HG03342 (cell line): ENCODE data around the gene FRS2.

Source experiments
- ATAC-seq: cut with Tn5 transposase; IDR thresholded peaks from one replicate; pipeline ENCODE4 v1.9.1; 2021; ENCODE audit warnings: mild to moderate bottlenecking, moderate library complexity; ENCODE audit not compliant: unreplicated experiment

The FRS2 gene

DNA sequence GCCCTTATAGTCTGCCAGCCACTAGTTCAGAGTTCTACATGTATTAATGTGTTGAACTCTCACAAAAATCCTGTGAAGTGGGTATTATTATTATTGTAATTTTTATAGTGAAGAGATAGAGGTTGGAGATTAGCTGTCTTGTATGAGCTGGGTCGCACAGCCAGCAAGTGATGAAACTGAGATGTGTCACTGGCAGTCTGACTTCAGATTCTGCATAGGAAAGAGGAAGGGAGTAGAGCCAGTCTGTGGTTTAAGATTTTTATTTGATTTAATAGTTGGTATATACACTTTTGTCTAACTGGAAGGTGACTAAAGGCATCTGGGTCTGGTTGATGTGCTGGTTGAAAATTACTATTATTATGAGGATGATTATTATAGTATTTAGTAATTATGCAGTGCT lies 5.8 kb upstream of the FRS2 start:
- no peak for ATAC-seq

DNA sequence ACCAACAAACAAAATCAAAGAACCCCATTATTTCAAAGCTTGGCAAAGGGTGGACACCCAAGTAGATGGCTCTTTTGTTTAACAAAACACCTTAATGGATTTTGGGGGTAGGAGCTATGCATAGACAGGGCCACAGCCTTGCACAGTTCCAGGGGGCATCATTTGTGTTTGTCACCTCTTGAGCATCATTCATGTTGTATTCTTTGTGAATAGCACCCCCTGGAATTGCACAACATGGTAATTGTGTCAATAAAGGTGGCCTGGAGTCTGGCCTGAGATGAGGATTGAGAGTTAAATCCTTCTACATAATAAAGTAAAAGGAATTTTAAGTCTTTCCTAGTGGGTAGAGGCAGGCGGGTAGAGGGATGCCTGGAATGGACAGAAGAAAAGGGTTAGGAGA lies 3.3 kb upstream of the FRS2 start:
- ATAC-seq, result no peak

DNA sequence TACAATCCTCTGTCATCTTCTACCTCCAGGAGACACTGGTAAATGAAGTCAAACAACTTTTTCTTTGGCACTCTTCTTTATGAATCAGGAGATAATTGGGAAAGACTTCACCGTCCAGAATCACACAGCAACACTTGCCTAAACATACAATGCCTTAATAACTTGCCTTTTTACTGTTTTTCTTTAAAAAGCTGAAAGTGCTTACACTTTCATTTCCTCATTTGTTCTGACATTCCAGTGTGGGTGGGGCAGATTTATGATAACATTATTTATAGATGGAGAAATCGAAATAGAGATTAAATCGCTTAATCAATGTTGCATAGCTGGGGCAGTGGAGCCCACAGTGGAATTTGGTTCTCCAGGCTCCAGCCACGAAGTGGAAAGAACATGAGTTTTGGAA lies 2.8 kb upstream of the FRS2 start:
- no peak for ATAC-seq

DNA sequence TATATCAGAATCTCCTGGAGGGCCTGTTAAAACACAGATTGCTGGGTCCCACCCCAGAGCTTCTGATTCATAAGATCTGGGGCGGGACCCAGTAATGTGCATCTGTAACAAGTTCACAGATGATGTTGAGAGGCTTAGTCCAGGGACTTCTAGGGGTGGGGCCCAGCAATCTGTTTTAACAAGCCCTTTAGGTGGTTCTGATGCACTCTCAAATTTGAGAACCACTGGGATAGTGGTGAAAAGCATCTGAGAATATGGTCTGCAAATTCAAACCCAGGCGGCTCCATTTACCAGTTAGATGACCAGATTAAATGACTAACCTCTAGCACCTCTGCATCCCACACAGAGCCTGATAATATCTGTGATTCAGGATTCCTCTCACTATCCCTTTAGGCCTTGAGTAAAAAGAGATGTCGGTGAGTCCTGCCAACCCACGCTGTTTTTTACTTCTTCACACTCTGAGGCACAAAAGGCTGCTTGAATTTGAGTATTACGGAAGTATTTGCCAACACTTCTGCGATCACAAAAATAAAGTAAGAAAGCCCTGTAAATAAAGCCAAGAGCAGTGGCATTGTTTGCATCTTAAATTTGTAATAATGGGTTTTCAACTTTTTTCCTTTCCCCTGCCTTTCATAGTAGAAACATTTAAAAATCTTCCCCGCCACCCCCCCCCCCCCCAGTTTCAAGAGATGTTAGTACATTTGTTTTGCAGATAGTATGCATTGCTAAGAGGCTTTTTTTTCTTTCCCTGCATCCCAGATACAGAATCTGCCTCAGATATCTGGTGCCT lies 1.8 kb upstream of the FRS2 start:
- ATAC-seq, result no peak

DNA sequence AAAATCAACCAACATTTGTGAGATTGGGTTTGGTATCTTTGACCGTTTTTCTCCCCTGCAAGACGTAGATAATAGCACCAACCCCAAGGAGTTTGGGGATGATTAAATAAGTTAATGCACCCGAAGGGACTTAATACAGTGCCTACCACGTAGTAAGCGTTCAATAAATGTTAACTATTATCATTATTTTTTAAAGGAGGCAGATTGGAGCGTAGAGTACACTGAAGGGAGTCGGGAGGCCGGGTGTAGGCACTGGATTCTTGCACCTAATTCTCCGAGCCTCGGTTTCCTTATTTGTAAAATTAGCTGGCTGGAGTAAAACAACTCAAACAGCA lies 367 bp upstream of the FRS2 start:
- ATAC-seq, result no peak

DNA sequence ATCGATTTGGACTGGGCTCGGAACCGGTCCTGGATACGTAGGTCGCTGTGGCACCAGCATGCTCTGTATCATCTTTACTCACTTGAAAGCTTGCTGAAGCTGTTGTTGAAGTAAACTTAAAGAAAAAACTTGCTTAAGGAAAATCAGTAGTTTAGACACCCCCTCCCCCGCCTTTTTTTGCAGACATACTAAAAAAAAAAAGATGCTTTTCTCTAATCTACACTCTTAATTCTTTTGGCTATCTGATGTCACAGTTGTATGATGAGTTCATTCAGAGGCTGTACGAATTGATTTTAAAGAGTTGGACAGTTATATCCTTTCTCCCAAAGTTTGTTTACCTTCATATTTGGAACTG lies 865 bp downstream of the FRS2 start:
- ATAC-seq, result no peak

DNA sequence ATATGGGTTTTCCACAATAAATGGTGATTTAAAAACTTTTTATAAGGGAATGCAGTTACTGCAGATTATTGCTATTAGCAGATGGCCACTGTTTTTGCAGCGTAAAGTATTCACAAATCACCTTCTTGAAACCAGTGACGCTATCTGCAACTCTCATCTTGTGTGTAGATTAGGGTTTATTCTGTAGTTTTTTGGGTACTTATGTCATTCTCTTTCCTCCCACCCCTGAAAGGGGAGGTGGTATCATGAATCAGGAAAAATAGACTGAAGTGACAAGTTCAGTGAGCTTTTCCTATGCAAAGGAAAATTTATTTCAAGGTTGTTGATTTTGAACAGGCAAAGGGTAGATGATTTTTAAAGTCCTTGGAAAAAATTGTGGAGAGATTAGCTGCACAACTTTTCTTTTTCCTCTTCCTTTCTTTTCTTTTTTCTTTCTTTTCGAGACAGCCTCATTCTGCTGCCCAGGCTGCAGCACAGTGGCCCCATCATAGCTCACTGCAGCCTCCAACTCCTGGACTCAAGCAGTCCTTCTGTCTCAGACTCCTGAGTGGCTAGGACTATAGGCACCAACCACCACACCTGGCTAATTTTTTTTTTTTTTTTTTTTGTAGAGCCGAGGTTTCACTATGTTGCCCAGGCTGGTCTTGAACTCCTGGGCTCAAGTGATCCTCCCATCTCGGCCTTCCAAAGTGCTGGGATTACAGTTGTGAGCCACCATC lies 1.6 kb downstream of the FRS2 start:
- no peak for ATAC-seq

DNA sequence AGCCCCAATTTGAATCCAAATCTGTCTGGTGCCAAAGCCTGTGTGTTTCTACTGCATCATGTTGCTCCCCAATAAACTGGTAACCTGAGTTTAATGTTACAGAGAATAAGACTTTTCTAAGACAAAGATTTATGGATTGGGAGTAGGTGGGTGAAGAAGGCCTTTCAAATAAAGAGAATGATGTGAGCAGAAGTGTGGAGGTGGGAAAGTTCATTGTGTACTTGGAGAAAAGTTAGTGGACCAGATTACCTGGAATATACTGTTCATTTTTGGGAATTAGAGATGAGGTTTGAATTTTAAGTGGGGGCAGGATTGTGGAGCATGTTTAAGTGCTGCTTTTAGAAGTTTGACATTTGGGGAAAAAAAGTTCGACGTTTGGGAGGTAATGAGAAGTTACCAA lies 3.1 kb downstream of the FRS2 start:
- ATAC-seq, result no peak

DNA sequence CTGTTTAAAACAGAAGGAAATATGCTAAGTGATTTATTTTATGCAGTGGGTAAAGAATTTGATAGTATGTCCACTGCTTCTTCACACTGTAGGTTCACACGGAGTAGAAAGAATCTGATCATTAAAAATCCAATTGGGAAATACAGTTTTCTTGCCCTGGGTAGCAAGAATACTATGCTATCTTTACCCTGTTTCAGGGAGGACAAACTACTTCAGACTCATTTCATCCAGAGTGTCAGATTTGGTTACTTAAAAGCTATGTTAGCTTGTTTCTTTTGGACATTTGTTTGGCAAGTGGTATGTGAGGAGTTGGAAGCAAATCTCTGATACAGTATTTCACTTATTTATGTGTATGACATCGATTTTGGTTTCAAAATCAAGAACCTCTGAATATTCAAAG lies 4.3 kb downstream of the FRS2 start:
- no peak for ATAC-seq

DNA sequence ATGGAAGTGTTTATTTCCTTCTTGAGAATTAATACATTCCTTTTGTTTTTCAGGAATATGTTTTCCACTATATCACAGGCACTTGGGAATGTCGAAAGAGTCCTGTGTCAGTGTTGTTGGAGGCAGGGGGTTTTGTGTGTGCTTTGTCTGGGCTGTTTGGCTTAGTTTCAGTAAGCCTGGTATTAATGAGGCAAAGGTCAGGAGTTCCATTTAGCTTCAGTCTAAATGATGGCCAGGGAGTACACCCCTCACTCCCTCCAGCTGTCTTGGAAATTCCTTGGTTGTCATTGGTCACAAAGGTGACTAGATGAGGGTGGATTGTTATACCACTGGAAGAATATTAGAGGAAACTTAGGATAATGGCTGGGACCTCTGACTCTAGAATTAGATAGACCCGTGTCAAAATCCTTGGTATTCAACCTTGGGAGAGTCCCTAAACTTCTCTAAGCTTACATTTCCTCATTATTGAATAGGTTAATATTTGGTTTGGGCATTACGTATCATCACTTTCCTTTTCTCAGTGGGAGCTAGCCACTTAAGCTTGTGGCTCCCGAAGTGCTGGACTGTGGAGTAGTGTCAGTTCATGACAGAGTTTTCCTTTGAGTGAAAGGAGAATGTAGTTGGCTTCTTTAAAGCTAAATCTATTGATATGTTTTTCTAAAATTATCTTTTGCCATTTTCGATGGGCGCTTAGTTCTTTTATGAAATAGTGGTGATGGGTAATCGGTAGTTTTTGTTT lies 5.2 kb downstream of the FRS2 start:
- no peak for ATAC-seq

DNA sequence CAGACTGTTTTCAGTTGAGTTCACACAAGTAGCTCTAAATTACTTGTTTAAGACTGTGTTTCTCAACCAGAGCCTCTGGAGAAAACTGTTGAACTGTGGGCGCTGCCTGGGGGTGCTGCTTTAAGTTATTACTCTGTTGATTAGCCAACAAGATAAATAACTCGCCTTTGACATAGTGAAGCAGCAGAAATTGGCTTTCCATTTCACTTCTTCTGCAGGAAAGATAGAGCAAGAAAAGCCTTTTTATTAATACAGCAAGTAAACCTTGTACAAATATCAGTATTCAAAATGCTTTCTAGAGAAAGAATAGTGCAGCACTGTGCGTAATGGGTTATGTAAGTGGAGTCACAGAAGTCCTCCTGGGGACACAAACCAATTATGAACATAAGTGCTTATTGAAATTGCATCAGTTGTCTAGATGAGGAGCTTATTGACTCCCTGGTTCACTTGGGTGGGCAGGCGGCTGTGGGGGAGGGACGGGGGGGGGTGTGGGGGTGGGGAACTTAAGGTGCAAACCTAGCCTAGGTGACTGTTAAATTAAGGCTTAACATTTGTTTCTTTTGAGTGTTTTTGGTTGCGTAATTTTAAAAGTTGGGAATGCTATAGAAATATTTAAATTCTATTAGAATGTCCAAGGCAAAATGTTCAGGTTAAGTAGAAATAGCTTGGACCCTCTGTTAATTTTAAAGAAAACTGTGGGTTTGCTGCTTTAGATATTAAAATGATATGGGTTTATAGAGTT lies 6.3 kb downstream of the FRS2 start:
- no peak for ATAC-seq

DNA sequence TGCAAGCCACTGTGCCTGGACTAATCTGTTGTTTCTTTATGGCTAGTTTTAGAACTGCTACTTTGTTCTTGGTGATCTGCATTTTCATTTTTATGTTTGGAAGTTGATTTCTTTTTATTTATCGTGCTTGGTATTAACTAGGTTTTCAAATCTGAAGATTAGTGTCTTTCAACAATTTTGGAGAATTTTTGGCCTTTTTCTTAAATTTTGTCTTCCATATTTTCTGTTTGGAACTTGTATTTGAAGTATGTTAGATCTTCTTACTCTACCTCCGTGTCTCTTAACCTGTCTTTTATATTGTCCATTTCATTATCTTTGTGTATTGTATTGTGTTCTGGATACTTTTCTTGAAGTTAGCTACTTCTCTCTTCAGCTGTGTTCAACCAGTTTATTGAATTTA lies 9.5 kb downstream of the FRS2 start:
- no peak for ATAC-seq

DNA sequence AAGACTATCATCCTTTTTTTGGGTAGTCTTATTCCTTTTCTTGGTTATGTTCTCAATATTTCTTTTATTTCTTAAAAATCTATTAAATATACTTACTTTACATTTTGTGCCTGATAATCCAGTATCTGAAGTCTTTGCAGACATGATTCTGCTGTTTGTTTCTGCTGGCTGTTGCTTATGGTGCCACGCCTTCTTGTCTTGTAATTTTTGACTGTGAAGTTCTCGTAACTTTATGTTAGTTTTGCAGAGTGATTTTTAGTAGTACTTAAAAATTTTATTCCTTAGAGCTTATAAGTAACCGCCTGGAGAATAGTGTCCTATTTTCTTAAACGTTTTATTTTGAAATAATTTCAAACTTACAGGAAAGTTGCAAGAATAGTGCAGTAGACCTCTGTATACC lies 10.5 kb downstream of the FRS2 start:
- no peak for ATAC-seq

DNA sequence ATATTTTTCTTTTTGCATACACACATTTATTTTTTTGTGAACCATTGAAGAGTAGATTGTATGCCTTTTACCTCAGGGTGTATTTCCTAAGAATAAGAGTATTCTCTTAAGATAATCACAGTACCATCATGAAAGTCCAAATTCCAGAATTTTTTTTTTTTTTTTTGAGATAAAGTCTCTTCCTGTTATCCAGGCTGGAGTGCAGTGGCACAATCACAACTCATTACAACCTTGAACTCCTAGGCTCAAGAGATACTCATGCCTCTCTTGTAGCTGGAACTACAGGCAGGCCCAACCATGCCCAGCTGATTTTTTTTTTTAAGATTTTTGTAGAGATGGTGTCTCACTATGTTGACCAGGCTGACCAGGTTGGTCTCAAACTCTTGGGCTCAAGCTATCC lies 10.9 kb downstream of the FRS2 start:
- no peak for ATAC-seq

DNA sequence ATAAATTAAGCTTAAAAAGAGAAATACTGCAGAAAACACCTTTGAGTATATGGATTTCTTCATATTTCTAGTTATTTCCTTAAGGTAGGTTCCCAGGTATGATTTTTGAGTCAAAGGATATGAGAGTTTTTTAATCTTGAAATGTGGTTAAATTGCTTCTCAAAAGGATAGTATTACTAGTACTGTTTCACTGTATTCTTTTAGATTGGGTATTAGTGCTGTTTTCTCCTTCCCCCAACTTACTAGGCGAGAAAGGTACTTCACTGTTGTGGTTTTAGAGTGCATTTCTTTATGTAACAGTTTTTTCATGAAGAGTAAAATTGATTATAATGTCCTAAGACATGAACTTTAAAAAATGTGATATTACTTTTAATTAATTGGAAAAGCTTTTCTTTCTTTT lies 13.5 kb downstream of the FRS2 start:
- ATAC-seq, result no peak

DNA sequence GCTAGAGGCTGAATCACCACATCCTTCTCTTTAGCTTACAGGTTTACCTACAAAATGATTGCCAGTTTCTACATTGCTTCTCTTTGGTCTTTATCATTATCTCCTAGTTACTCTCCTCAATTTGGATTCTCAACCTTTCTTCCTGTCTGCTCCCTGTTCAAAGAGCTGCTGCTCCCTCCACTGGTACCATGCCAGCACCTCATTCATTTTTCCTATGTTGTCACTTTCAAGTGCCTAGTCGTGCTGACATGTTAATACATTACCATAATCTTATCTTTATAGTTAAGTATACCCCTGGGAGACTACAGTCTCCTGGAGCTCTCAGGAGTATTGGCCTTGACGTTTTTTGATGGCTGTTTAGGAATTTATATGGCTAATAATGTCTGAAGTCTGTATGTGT lies 14.2 kb downstream of the FRS2 start:
- no peak for ATAC-seq

DNA sequence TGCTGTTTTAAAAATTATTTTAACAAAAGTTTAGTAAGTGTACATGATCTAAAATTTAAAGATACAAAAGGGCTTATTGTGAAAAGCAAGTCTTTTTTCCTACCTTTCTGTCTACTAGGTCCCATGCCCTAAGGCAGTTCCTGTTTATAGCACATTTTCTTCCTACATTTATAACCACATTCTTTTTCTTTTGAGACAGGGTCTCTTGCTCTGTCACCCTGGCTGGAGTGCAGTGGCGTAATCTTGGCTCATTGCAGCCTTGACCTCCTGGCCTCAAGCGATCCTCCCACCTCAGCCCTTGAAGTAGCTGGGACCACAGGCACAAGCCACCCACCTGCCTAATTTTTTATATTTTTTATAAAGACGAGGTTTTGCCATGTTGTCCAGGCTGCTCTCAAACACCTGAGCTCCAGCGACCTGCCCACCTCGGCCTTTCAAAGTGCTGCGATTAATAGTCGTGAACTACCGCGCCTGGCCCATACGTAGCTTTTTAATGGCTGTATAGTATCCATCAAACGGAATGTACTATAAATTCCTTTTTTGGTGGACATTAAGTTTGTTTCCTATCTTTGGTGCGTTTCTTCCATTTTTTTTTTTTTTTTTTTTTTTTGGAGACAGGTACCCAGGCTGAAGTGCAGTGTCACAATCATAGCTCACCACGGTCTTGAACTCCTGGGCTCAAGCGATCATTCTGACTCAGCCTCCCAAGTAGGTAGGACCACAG lies 20.9 kb downstream of the FRS2 start:
- no peak for ATAC-seq

DNA sequence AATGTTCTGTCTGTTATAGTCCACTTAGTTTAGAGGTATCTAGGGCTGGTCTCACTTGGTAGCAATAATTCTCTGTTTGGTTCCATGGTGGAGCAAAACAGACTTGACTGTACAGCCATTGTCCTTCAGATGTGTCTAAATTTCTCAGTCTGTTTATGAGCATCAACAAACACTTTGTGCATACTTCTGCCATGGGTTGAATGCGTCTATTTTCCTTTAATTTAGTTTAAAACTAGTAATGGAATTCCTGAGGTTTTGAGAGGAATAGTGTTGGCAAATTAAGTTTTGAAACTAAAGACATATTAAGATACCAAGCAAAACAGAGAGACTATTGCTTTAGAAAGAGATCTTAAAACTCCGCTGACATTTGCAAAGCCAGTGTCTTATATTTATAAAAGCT lies 22.6 kb downstream of the FRS2 start:
- no peak for ATAC-seq

DNA sequence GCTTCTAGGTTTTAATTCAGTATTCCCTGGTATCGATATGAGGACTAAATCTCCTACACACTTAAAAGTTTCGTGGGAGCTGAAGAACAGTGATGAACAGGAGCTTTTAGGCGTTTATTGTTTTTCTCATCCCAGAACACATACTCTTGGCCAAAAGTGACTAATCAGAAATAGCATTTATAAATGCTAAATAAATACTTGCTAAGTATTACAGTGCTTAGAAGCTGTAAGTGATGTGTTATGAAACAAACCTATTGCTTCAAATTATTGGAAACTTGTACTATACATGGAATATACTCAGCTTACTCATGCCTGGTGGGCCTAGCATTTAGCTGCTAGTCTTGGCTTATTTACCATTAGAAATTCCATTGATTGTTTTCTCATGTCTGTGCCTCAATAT lies 24.9 kb downstream of the FRS2 start:
- no peak for ATAC-seq

DNA sequence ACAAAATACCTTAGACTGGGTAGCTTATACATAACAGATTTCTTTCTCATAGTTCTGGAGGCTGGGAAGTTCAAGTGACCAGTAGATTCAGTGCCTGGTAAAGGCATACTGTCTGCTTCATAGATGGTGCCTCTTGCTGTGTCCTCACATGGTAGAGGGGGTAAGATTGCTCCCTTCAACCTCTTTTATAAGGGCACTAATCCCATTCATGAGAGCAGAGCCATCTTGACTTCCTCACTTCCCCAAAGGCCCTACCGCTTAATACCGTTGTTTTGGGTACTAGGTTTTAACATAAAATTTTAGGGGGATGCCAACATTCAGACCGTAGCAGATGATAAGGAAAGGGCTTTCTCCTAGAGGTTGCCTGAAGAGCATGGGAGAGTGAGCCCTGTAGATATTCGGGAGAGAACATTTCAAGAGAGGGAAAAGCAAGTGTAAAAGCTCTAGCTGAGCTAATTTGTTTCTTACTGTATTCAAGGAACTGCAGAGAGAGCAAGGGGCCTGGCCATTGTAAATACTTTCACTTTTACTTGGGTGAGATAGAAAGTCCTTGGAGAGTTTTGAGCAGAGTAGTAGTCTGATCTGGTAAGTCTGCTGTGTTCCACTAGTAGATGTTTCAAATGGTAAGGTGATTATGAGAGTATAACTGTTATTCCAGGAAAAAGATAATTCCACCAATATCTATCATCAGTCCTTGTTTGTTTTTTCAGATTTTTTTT lies 27.3 kb downstream of the FRS2 start:
- ATAC-seq, result peak; percentile 97
